ENCODE measurements around the gene QARS1. TPM values are rescaled to one million over a fixed set of nuclear protein-coding genes. Genes with fewer than 3 reads are reported as not detected.

QARS1 gene
- total and polyA plus RNA-seq, 2 of the 8 experiments (the other 6 are each of a cell fraction or from before 2014, with no cell fraction given), result 353 to 581 TPM

DNA sequence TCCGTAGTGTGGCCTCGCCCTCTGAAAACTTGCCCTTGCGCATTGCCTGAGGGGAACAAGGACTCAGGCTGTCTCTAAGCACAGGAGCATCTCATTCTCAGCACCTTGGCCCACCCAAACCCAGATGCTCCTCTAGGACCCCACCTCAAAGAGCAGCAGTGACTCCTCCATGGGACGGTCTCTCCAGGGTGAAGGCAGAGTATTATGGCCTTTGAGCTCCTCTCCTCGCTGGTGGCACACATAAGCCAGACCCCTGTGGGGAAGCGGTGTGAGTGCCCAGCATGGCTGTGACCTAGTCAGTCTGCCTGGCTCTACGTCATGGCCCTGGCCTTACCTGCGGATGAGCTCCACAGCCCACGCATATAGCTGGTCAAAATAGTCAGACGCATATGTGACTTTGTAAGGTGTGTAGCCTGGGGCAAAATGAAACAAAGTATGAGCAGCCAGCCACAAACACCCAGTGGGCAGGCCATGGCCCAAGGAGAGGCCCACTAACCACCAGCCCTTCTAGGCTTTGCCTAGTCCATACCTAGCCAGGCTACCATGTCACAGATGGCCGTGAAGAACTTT, 4.4 kb downstream of the QARS1 start:
- no peak overlapping the region for H4K91ac ChIP-seq (replicated peaks; ENCODE audit: insufficient read length, low read length)
- H3K9me3 ChIP-seq (ENCODE audit: insufficient read depth in 2 of 2, low read depth in 1 of 2, low read length in 1 of 2), result no peaks in the 10 kb centered on the region
- no peak overlapping the region for H2BK12ac ChIP-seq (ENCODE audit: low read depth, low read length)
- H3K27me3 ChIP-seq (replicated peaks in 1 of 4; ENCODE audit: control insufficient read depth in 3 of 4, extremely low read depth in 1 of 4, insufficient read depth in 3 of 4, low read length in 3 of 4), result no peaks in the 10 kb centered on the region
- no peak overlapping the region for H2BK120ac ChIP-seq (replicated peaks; ENCODE audit: low read depth, low read length)
- H2BK20ac ChIP-seq (ENCODE audit: low read length), result no peak overlapping the region
- no peak overlapping the region for H3K9ac ChIP-seq (replicated peaks in 1 of 4; ENCODE audit: extremely low read depth in 1 of 4, low read depth in 3 of 4, low read length in 3 of 4)
- DNase-seq (ENCODE audit: low read depth in 1 of 2, low spot score in 2 of 2), result no peak
- no peak overlapping the region for H3K14ac ChIP-seq (ENCODE audit: insufficient read length)
- no peak overlapping the region for H3K4me2 ChIP-seq (ENCODE audit: insufficient read depth in 1 of 2, low read depth in 2 of 2, low read length in 2 of 2)
- CTCF ChIA-PET (ENCODE audit: partially characterized antibody), result interaction anchor here (0.6 to 1.4 kb wide), 3 partner anchors 16 to 1110 kb away, joined by 3 to 4 read pairs (median 3); no protein-coding TSS in a partner anchor
- peaks cover 0 to 14% of the 10 kb centered on the region in 2 experiments; a peak in 2 of 4 replicates for H3K79me2 ChIP-seq (ENCODE audit: control insufficient read depth in 1 of 2, insufficient read depth in 2 of 2, low read length in 2 of 2)
- H4K8ac ChIP-seq (ENCODE audit: extremely low read depth, insufficient read depth, low read length), result no peak overlapping the region
- H3K4ac ChIP-seq (replicated peaks; ENCODE audit: insufficient read length, low read depth, low read length), result no peak overlapping the region
- peaks cover 36 to 65% (median 53%) of the 10 kb centered on the region in 4 experiments for H3K36me3 ChIP-seq (ENCODE audit: control insufficient read depth in 2 of 4, insufficient read depth in 4 of 4, low read length in 3 of 4)
- WGBS, 2 experiments (ENCODE audit: extremely low coverage in 1 of 2, insufficient coverage in 1 of 2, insufficient read length in 1 of 2, insufficient replicate concordance in 2 of 2, low coverage in 1 of 2, low lambda C conversion rate in 2 of 2, missing lambda C conversion rate in 1 of 2), result 89% methylated on average over 11 of the region's 11 CpGs; no CpG with 5 or more reads in 1 of the 2 experiments
- H3K4me3 ChIP-seq (ENCODE audit: extremely low read depth in 1 of 4, insufficient read depth in 2 of 4, low read depth in 3 of 4, low read length in 4 of 4), result no peak overlapping the region
- H3K18ac ChIP-seq (ENCODE audit: extremely low read depth, low read length), result no peak overlapping the region
- no peak overlapping the region for H4K5ac ChIP-seq (ENCODE audit: insufficient read length, low read depth, low read length)
- H2AK5ac ChIP-seq (ENCODE audit: low read depth, low read length), result no peak overlapping the region
- no peak overlapping the region for H2BK5ac ChIP-seq (ENCODE audit: low read depth, low read length)
- no peak overlapping the region for H3K23ac ChIP-seq (ENCODE audit: insufficient read length)
- peaks cover 8% of the 10 kb centered on the region for H3K23me2 ChIP-seq (ENCODE audit: low read depth, low read length)
- peaks cover 0 to 4% (median 3%) of the 10 kb centered on the region in 4 experiments; a peak in 5 of 7 replicates for H3K4me1 ChIP-seq (replicated peaks in 1 of 4; ENCODE audit: control insufficient read depth in 3 of 4, insufficient read depth in 4 of 4, low read length in 3 of 4)
- POLR2A ChIA-PET (ENCODE audit: partially characterized antibody), result interaction anchor here (1.2 to 27.9 kb wide), 6 partner anchors 1 to 82 kb away, joined by 3 to 508 read pairs (median 74); partner anchors contain the start of genes DALRD3, IMPDH2, NDUFAF3 and QARS1
- H3K56ac ChIP-seq (replicated peaks; ENCODE audit: insufficient read length, low read depth, low read length), result no peak overlapping the region
- no peak overlapping the region for H2BK15ac ChIP-seq (ENCODE audit: low read length)
- no peak overlapping the region for H2AFZ ChIP-seq (ENCODE audit: low read length)
- no peak overlapping the region for H3K27ac ChIP-seq (ENCODE audit: low read depth, low read length)
- H3K79me1 ChIP-seq (ENCODE audit: low read depth, low read length), result no peaks in the 10 kb centered on the region; the same call in 1 of the 2 replicates
- H4K20me1 ChIP-seq (replicated peaks in 1 of 2; ENCODE audit: control insufficient read depth in 1 of 2, insufficient read depth in 2 of 2, low read length in 2 of 2), result peaks cover 4 to 9% of the 10 kb centered on the region in 2 experiments
- FAIRE-seq, result no peak
- TF ChIP-seq HDAC6 (IDR thresholded peaks at IDR 0.05; ENCODE audit: low read depth, low read length) (no peak), CTBP2 (IDR thresholded peaks at IDR 0.05; ENCODE audit: borderline replicate concordance, insufficient read depth, insufficient read length, low read length) (no peak), BRCA1 (IDR thresholded peaks at IDR 0.05; ENCODE audit: low read depth, low read length) (no peak), SP4 (IDR thresholded peaks at IDR 0.05; ENCODE audit: low read length) (no peak), SRF (IDR thresholded peaks at IDR 0.05; ENCODE audit: low read depth, low read length) (no peak), RAD21 (IDR thresholded peaks at IDR 0.05 in 1 of 2, conservative IDR thresholded peaks at IDR 0.05 in 1 of 2; ENCODE audit: low read depth in 2 of 2, low read length in 2 of 2) (no peak), EGR1 (IDR thresholded peaks at IDR 0.05; ENCODE audit: borderline replicate concordance, low read depth, low read length) (no peak)
- TF ChIP-seq, protein P1, sequence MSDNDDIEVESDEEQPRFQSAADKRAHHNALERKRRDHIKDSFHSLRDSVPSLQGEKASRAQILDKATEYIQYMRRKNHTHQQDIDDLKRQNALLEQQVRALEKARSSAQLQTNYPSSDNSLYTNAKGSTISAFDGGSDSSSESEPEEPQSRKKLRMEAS (IDR thresholded peaks at IDR 0.05), result no peak
- TF ChIP-seq, protein P2, sequence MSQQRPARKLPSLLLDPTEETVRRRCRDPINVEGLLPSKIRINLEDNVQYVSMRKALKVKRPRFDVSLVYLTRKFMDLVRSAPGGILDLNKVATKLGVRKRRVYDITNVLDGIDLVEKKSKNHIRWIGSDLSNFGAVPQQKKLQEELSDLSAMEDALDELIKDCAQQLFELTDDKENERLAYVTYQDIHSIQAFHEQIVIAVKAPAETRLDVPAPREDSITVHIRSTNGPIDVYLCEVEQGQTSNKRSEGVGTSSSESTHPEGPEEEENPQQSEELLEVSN (IDR thresholded peaks at IDR 0.05), result no peak
- TF ChIP-seq, protein P3, sequence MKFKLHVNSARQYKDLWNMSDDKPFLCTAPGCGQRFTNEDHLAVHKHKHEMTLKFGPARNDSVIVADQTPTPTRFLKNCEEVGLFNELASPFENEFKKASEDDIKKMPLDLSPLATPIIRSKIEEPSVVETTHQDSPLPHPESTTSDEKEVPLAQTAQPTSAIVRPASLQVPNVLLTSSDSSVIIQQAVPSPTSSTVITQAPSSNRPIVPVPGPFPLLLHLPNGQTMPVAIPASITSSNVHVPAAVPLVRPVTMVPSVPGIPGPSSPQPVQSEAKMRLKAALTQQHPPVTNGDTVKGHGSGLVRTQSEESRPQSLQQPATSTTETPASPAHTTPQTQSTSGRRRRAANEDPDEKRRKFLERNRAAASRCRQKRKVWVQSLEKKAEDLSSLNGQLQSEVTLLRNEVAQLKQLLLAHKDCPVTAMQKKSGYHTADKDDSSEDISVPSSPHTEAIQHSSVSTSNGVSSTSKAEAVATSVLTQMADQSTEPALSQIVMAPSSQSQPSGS (IDR thresholded peaks at IDR 0.05; ENCODE audit: low read length), result no peak

Measured in H1 (cell line).